ENCODE measurements around the gene PARP12.

Gene PARP12

DNA sequence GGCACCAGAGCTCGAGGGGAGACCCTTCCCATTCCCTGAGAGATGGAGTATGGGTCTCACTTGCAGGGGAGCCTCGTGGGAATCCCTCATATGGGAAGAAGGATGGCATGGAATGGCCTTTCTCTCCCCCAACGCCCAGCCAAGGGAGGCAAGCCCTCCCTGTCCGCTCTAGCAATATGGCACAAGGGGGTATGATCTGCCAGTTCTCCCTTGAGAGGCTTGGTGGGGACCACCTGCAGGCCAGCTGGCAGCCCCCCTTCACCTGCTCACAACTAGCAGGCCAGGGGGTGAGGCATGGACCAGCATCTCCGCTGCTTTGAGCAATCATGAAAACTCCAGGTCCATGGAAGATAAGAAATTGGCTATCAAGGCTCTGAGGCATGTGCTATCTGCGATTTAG lies 70.8 kb downstream of the PARP12 start:
- no peak for DNase-seq (ENCODE audit: low spot score)

DNA sequence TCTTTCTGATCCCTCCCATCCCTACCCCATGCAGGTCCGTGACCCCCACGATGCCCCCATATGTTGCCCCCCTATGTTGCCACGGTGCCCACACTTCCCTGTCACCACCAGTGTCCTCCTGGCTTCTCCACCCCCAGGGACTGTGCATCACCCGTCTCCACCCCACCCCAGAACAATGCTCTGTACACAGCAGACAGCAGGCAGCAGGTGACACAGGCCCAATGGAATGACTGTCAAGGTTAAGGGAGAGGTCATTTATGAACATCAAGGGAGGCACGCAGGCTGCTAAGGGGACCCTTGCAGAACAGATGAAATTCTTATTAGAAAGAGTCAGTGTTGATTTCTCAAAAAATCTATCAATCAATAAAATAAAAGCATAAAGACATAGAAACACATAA lies 71.5 kb downstream of the PARP12 start:
- DNase-seq (ENCODE audit: low spot score) = no peak

GRCh38 chr7:139990571-139991268 lies 72.0 kb downstream of the PARP12 start:
- no peak for DNase-seq (ENCODE audit: low spot score)

DNA sequence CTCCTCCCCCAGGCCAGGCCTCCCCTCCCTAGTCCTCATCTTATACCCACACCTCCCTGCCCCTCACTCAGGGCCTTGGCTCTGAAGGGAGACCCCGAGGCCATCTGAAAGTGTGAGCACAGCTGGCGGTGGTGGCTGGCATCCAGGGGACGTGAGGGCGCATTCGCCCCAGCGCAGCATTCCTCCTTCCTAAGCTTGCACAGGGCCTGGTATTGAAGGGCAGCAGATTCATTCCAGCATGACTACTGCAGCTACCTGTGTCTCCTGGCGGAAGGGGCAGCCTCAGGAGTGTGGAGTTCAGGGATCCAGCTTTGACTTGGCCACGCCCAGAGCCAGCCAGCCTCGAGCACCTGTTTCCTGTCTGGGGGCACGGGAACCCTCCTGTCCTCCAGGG lies 72.6 kb downstream of the PARP12 start:
- no peak for DNase-seq (ENCODE audit: low spot score)

DNA sequence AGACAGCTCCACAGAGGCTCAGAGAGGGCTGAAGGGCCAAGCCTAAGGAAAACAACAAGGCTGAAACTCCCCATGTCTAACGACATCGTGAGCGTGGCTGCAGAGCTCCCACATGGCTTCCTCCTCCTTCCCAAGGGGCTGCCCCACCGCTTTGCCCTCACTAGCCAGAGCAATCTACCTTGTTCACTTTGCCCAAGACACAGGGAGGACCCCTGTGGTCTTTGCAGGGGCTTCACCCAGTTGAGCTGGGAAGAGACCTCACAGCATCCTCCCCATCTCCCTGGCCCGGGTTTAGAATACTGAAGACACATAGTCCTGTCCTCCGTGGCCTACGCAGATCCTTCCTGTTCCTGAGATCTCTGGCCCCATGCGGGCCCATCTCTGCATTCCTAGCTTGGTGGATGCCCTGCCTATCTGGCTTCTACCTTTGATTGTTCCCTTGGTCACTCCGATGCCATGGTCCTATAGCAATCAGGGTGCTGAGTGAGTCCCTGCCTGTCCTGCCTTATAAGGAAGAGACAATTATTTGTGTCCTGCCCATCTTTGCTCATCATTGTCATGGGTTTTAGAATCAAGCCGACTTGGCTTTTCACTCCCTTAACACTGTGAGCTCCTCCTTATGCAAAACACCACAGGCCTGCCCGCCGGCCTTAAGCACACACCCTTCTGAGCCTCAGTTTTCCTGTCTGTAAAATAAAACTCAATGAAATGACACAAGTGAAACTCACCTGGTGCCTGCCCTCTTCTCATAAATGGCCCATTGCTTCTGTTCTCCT lies 73.2 kb downstream of the PARP12 start:
- no peak for DNase-seq (ENCODE audit: low spot score)

DNA sequence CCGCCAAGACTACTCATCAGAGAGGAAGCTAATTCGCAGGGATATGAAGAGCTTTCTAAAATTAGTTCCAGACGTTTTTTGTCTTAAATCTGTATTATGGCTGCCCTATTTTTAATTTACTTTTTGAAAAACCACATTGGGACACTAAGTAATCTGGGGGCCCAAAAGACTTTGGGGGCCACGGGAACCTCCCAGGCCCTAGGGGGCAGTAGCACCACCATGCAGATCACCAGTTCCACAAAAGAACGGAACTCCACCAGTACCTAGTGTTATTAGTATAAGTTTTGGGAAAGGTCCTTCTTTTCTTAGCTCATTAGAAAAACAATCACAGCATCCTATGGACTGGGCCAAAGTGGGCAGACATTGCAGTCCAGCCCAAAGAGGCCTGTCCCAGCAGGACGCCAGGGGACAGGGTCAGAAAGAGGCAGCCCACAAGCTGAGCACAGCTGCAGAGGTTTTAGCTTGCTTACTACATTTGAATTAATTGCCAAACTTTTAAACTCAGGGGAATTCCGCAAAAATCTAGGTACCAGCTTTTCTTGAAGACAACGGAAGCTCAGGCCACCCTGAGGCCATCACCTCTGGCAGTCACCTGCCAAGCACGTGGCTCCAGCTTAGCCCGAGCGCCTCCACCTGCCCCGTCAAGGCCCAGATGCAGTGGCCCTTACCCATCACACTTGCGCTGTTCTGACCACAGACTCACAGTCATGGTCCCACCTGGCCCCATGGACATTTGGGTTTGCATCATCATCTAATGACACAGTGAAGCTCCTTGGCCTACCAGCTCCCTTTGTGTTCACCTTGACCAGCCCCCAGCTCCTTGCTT lies 74.8 kb downstream of the PARP12 start:
- no peak for DNase-seq (ENCODE audit: low spot score)

- DNase-seq (ENCODE audit: low spot score) = no peak
Observed at GRCh38 chr7:139985811-139986210, 76.9 kb downstream of the PARP12 start.

DNA sequence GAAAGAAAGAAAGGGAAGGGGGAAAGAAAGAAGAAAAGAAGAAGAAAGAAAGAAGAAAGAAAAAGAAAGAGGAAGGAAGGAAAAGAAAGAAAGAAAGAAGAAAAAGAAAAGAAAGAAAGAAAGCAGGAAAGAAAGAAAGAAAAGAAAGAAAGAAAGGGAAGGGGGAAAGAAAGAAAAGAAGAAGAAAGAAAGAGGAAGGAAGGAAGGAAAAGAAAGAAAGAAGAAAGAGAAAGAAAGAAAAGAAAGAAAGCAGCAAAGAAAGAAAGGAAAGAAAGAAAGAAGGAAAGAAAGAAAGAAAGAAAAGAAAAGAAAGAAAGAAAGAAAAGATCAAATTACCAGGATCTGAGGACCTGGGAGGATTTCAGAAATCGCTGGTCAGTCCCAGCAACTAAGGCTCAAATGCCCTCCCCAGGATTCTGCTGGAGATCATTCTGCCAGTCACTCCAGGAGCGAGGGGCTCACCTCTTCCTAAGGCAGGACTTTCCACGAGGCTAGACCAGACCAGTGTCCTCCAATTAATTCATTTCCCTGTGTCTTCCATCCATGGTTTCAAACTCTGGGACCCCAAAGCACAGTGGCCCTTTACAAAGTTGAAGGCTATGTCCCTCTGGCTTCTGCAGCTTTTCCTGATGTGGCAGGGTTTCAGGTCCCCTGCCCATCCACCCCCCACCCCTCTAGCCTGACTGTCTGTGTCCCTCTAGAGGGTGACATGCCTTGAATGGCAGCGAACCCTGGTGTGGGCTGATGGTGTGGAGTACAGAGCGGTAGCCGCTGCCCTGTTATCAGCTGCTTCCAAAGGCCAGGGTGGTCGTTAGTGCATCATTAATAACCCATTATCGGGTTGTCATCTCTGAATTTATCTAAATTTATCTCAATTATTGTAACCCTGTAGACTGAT lies 77.9 kb downstream of the PARP12 start:
- no peak for DNase-seq (ENCODE audit: low spot score)

DNA sequence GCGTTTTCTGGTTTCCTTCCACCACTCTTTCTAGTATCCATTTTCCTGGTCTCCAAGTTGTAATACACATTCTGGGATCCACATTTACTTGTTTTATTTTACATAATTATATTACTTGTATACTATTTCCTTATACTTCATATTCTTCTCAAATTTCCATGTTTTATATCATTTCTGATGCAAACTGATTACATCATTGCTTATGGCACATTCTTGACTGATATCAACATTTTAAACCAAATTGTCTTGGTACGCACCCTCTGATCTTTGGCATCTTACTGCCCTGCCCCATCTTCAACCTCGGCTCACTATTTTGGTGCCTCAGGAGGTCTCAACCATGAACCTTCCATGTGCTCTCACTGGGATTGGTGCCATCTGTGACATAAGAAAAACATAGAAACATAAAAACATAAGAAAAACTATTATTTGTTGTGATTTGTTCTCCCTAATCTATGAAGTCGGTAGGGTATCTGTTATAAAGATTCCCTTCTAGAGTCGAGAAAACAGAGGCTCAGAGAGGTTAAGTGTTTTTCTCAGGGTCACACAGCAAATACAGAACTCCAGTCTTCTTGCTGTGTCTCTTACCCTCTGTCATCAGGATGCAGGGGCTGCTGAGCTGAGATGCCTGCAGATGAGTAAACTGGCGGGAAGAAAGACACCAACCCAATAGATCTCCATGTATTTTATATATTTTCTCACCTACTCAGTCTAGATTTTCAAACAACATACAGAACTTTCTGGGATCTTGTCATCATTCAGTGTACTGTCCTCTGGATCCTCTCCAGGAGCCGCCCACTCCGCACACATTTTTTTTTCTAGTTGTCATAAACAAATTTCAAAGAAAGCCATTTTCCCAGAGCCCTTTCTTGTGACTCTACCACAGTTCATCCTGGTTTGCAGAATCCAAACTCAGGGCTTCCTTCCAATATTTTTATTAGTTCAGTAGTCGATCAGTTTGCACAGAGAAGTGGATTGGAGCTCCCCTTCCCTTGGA lies 79.5 kb downstream of the PARP12 start:
- no peak for DNase-seq (ENCODE audit: low spot score)

DNA sequence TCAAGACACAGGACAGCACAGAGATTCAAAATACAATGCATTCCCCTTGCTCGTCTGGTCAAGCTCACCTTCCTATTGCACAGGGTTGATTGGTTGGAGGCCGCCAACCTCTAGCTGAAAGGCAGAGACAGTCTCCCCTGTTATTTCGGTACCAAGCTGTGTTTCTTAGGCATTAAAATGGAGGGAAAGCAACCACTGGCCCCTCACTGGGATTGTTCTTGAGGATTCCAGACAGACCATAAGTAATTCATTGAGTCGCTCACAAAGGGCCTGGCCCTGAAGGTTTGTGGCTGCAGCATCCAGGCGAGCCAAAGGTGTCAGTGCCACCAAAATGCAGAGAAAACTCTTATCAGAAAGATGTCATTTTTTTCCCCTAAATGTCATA lies 81.2 kb downstream of the PARP12 start:
- no peak for DNase-seq (ENCODE audit: low spot score)

DNA sequence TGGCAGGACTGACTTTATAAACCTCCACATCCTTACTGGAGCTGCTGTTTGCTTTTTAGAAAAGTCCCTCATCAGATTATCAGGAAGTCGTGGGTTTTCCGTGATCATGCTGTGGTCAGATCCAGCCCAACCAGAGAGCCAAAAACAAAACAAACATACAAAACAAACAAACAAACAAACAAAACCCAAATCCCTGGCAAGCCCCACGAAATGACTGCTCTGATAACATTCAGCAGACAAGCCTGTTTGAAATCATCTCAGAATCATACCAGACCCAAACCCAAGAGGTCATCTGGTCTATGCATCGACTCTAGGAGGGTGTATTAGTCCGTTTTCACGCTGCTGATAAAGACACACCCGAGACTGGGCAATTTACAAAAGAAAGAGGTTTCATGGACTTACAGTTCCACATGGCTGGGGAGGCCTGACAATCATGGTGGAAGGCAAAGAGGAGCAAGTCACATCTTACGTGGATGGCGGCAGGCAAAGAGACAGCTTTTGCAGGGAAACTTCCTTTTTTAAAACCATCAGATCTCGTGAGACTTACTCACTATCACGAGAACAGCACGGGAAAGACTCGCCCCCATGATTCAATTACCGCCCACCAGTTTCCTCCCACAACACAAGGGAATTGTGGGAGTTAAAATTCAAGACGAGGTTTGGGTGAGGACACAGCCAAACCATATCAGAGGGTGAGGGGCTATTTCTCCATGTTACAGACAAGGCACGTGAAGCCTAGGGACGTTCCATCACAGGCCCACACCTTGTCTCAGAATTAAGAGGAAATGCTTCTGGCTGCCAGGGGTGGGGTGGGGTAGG lies 85.7 kb downstream of the PARP12 start:
- DNase-seq (ENCODE audit: low spot score) = no peak

DNA sequence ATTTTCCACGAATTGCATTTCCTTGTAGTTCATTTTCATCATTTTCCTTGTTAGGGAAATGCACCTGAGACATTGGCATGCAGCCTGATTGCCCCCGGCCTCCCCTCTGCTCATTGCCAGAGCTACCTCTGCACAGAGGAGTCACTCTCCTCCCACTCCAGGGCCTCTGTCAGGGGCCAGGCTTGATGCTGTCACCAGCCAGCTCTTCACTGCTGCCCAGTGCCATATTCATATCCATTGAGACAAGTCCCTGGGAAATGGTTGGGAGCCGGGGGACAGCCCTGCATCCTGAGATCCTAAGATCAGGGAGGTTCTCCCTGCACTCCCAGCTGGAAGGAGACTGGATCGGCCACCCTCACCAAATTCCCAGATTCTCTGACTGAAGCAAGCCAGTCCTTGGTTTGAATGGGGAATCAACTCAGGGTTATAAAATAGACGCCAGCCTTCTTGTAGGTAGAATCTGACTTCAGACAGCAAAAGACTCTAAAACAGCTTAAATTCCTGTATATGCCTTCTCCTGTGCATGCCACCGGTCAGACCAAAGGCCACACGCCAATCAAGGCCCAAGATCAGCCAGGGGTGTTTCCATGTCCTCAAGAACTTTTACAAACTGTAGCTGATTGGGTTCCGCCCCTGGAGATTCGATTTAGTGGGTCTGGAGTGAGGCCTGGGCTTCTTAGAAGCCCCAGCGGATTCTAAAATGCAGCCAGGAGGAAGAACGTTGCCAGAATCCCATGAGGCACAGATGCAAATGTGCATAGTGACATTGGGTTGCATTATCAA lies 86.5 kb downstream of the PARP12 start:
- no peak for DNase-seq (ENCODE audit: low spot score)

- no peak for DNase-seq (ENCODE audit: low spot score)
Observed at GRCh38 chr7:139974179-139974811, 88.5 kb downstream of the PARP12 start.

Data from AG08395 (cell line).